Measurements from ENCODE around the gene SIM2. TPM values are rescaled to one million over a fixed set of nuclear protein-coding genes. Genes with fewer than 3 reads are reported as not detected.

SIM2 gene
- total RNA-seq, 1 donor: not detected

- no peak for DNase-seq (ENCODE audit: low read depth in 2 of 3, low spot score in 2 of 3)
Observed at GRCh38 chr21:36709868-36710728, 11.2 kb downstream of the SIM2 start.

DNA sequence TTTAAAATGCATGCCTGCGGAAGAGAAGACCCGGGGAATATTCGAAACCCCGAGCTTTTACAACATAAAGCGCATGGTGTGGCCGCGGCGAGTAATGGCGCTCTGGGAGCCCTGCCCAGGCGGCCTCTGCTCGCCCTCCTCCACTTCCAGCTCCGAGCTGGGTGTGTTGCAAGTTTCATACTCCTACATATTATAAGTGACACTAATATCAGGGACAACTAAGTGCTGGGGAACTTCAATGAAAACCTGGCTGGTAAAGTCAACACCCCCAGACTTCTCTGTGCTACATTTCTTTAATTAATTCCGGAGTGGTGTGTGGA, 11.8 kb downstream of the SIM2 start:
- DNase-seq (ENCODE audit: low read depth in 2 of 3, low spot score in 2 of 3): no peak

GRCh38 chr21:36713746-36714145, 14.8 kb downstream of the SIM2 start:
- no peak for DNase-seq (ENCODE audit: low read depth in 2 of 3, low spot score in 2 of 3)

DNA sequence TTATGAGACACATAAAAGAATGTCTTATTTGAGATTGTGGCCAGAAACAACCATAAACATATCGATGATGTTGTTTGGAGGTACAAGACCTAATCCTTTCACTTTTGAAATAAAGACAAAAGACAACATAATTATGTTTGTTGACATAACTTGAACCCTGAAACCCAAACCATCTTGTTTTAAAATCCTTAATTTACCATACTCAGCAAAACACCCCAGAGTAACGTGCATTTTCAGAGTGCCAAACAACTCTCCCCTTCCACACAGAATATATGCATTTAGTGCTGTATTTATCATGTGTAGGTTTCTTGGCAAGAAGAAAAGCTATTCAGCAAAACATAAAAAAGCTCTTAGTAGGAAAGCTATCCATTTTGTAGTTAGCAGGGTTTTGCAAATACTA, 17.5 kb downstream of the SIM2 start:
- DNase-seq (ENCODE audit: low read depth in 2 of 3, low spot score in 2 of 3): no peak

DNA sequence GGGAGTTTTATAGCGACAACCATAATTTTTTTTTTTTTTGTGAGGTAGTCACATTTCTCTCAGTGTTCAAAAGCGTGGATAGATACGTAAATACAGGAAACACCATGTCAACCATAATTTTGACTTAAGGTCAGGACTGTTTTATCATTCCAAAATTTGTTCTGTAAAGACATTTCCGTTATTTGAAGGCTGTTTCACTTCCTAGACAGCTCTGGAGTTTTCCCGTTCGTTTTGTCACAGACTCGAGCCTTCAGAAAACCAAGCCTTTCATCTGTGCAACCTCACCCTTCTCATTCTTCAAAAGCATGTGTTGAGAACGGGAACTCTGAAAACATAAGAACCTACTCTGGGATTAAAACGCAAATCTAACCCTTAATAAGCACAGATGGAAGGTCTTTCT, 17.9 kb downstream of the SIM2 start:
- no peak for DNase-seq (ENCODE audit: low read depth in 2 of 3, low spot score in 2 of 3)

DNA sequence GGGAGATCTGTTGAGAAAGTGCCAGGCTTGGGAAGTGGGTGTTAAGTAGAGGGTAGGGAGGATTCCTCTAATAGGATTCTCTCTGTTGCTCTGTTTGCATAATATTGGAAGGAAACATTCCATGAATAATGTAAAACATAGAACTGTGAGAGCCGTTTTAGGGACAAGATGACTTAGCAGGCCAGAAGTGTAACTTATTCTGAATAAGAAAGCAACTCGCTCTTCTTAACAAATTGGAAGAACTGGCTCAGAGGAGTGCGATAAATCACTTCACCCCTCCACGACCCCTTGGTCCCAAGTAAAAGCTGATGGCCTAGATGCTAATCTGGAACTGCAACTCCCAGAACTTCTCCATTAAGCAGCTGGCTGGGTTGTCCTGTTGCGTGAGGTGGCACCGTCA, 19.1 kb downstream of the SIM2 start:
- DNase-seq (ENCODE audit: low read depth in 2 of 3, low spot score in 2 of 3): no peak

GRCh38 chr21:36718951-36719501, 20.1 kb downstream of the SIM2 start:
- DNase-seq (ENCODE audit: low read depth in 2 of 3, low spot score in 2 of 3): no peak

- no peak for DNase-seq (ENCODE audit: low read depth in 2 of 3, low spot score in 2 of 3)
Observed at GRCh38 chr21:36719614-36720013, 20.7 kb downstream of the SIM2 start.

- no peak for DNase-seq (ENCODE audit: low read depth in 2 of 3, low spot score in 2 of 3)
Observed at GRCh38 chr21:36721817-36722216, 22.9 kb downstream of the SIM2 start.

GRCh38 chr21:36722370-36723368, 23.8 kb downstream of the SIM2 start:
- no peak for DNase-seq (ENCODE audit: low read depth in 2 of 3, low spot score in 2 of 3)

GRCh38 chr21:36723371-36723881, 24.5 kb downstream of the SIM2 start:
- DNase-seq (ENCODE audit: low read depth in 2 of 3, low spot score in 2 of 3): no peak

DNA sequence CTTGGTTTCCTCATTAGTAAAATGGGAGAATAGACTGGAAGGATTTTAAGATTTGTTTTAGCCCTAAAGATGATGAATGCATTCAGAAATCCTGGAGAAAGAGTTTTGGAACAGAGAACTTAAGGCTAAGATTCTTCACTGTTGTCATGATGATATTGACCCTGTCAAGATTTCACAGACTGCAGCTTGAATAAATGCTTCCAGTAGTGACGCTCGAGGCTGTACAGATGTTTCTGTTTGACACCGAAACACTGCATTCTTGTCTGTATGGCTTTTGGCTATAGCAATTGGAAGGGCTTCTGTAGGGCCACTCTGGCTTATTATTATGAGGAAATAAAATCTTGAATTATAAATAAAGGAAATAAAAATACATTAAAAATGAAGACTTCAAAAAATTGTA, 25.7 kb downstream of the SIM2 start:
- no peak for DNase-seq (ENCODE audit: low read depth in 2 of 3, low spot score in 2 of 3)

DNA sequence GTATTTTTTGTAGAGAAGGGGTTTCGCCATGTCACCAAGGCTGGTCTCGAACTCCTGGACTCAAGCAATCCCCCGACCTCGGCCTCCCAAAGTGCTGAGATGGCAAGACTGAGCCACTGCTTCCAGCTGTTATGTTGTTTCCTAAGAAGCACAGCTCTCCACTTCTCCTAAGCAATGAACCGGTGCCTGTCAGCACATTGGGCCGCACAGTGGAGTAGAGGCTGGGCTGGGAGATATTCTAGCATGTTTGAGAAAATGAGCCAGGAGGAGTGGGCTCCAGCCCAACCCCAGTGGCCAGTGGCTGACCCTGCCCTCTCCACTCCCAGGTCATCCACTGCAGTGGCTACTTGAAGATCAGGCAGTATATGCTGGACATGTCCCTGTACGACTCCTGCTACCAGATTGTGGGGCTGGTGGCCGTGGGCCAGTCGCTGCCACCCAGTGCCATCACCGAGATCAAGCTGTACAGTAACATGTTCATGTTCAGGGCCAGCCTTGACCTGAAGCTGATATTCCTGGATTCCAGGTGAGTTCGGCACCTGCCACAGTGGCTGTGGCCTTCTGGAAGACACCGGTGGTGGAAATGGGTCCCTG, 27.0 kb downstream of the SIM2 start:
- DNase-seq (ENCODE audit: low read depth in 2 of 3, low spot score in 2 of 3): no peak

DNA sequence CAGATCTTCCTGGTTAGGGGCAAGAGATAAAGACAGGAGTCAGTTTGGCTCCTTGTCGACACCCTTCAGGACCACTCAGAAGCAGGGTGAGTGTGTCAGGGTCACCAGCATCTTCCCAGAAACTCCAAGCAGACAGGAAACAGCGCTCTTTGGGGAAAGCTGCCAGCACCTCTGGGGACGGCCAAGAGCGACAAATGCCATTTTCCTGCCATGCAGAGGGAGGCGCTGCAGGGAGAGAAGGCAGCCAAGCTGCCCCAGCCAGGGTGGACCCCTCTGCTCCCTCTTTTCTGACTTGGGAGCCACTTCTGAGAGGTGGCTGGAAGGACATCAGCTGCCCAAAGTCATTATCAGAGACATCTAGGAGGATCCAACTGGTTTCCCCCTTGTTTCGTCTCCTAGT, 29.0 kb downstream of the SIM2 start:
- no peak for DNase-seq (ENCODE audit: low read depth in 2 of 3, low spot score in 2 of 3)

GRCh38 chr21:36728371-36729111, 29.6 kb downstream of the SIM2 start:
- DNase-seq (ENCODE audit: low read depth in 2 of 3, low spot score in 2 of 3): no peak

- DNase-seq (ENCODE audit: low read depth in 2 of 3, low spot score in 2 of 3): no peak
Observed at GRCh38 chr21:36729310-36729970, 30.5 kb downstream of the SIM2 start.

GRCh38 chr21:36730291-36731281, 31.7 kb downstream of the SIM2 start:
- DNase-seq (ENCODE audit: low read depth in 2 of 3, low spot score in 2 of 3): no peak

- DNase-seq (ENCODE audit: low read depth in 2 of 3, low spot score in 2 of 3): no peak
Observed at GRCh38 chr21:36732217-36732616, 33.3 kb downstream of the SIM2 start.
